ENCODE measurements around the gene IL32. TPM values are rescaled to one million over a fixed set of nuclear protein-coding genes. Genes with fewer than 3 reads are reported as not detected.

IL32 gene
- total RNA-seq, 1 donor from 2014 or later: 621 TPM

DNA sequence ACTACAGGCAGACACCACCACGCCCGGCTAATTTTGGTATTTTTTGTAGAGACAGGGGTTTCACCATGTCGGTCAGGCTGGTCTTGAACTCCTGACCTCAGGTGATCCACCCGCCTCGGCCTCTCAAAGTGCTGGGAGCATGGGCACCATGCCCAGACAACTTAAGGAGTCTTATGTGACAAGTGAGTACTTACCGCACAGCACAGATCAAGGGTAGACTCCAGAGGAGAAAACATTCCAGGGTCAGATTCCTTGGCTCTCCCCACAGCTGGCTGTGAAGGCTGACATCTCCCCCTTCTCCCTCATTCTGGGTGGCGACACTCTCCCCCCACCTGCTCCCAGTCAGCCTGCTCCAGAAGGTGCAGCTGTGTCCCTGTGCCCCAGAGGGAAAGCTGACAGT lies 23.0 kb downstream of the IL32 start:
- Histone ChIP-seq H3K36me3 (ENCODE audit: control insufficient read depth, insufficient read depth, low read length) (no peaks in the 10 kb centered on the region), H3K27me3 (ENCODE audit: control insufficient read depth, insufficient read depth, low read length) (peaks cover 24% of the 10 kb centered on the region), H3K4me3 (ENCODE audit: low read depth, low read length) (no peak overlapping the region)
- TF ChIP-seq, protein P1, sequence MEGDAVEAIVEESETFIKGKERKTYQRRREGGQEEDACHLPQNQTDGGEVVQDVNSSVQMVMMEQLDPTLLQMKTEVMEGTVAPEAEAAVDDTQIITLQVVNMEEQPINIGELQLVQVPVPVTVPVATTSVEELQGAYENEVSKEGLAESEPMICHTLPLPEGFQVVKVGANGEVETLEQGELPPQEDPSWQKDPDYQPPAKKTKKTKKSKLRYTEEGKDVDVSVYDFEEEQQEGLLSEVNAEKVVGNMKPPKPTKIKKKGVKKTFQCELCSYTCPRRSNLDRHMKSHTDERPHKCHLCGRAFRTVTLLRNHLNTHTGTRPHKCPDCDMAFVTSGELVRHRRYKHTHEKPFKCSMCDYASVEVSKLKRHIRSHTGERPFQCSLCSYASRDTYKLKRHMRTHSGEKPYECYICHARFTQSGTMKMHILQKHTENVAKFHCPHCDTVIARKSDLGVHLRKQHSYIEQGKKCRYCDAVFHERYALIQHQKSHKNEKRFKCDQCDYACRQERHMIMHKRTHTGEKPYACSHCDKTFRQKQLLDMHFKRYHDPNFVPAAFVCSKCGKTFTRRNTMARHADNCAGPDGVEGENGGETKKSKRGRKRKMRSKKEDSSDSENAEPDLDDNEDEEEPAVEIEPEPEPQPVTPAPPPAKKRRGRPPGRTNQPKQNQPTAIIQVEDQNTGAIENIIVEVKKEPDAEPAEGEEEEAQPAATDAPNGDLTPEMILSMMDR (IDR thresholded peaks at IDR 0.05; ENCODE audit: insufficient read depth, low read length, poor library complexity, severe bottlenecking): no peak
- no peak for DNase-seq (ENCODE audit: low read depth)

DNA sequence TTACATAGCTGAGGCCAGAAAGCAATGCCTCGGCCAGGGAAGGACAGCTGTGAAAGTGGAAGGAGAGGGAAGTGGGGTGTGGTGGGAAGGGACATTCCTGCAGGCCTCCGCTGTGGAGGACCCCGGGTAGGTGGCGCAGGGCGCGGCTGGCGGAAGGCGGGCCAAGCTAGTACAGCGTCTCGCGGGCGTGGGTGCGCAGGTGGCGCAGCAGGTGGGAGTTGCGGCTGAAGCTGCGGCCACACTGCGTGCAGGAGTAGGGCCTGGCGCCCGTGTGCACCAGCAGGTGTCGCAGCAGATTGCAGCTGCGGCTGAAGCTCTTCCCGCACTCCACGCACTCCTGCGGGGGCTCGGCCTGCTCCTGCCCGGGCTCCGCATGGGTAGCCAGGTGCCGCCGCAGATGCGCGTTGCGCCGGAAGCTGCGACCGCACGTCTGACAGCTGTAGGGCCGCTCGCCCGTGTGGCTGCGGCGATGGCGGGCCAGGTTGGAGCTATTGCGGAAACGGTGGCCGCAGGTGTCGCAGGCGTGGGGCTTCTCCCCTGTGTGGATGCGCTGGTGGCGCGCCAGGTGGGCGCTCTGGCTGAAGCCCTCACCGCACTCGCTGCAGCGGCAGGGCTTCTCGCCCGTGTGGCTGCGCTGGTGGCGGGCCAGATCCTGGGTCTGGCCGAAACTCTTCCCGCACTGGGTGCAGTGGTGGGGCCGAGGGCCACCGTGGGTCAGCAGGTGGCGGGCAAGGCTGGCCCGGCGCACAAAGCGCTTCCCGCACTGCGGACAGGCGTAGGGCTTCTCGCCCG lies 23.7 kb downstream of the IL32 start:
- Histone ChIP-seq H3K27me3 (ENCODE audit: control insufficient read depth, insufficient read depth, low read length) (peaks cover 24% of the 10 kb centered on the region), H3K4me3 (ENCODE audit: low read depth, low read length) (no peak overlapping the region), H3K36me3 (ENCODE audit: control insufficient read depth, insufficient read depth, low read length) (no peaks in the 10 kb centered on the region)
- DNase-seq (ENCODE audit: low read depth): no peak
- TF ChIP-seq, protein P1 (IDR thresholded peaks at IDR 0.05; ENCODE audit: insufficient read depth, low read length, poor library complexity, severe bottlenecking): no peak

DNA sequence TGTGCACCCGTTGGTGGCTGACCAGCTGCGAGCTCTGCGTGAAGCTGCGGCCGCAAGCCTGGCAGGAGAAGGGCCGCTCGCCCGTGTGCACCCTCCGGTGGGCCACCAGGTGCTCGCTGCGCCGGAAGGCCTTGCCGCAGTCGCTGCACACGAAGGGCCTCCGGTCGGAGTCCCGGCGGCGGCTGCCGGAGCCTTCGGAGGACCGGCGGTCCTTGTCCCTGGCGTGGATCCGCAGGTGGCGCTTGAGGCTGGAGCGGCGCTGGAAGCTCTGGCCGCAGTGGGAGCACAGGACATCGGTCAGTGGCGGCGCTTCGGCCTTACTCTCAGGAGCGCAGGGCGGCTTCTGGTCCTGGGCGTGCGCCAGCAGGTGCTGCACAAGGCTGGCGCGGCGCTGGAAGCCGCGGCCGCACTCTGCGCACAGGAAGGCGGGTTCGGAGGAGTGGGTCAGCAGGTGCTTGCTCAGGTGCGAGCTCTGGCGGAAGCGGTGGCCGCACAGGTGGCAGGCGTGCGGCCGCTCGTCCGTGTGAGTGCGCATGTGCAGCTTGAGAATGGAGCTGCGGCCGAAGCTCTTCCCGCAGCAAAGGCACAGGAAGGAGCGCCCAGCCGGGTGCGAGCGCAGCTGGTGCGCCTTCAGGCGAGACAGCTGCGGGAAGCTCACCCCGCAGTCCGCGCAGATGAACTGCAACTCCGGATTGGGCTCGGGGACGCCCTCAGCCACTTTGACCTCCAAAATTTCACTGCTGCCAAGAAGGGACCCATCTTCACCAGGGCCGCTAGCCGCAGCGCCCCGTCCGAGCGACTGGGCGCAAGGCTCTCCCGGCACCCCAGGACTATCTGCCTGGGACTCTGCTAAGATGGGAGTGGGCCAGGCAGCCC lies 24.5 kb downstream of the IL32 start:
- no peak overlapping the region for H3K4me3 ChIP-seq (ENCODE audit: low read depth, low read length)
- TF ChIP-seq, protein P1 (IDR thresholded peaks at IDR 0.05; ENCODE audit: insufficient read depth, low read length, poor library complexity, severe bottlenecking): no peak
- no peak for DNase-seq (ENCODE audit: low read depth)
- H3K36me3 ChIP-seq (ENCODE audit: control insufficient read depth, insufficient read depth, low read length): no peaks in the 10 kb centered on the region
- peaks cover 24% of the 10 kb centered on the region for H3K27me3 ChIP-seq (ENCODE audit: control insufficient read depth, insufficient read depth, low read length)

DNA sequence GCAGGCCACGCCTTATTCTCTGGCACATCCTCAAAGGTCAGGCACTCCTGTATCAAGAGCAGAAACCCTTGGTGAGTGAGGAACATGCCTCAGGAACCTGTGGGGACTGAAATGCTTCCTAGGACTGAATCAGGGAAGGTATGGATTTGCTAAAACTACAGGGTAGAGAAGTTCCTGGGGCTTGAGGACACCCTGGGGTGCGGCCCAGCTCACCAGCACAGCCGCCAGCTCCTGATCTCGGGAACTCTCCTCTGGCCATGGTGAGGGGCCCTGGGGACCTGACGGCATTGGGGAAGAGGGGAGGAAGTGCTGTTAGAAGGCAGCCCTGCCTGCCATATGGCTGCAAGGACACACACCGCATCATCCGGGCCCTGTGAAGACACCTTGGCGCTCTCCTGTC lies 26.1 kb downstream of the IL32 start:
- no peak for DNase-seq (ENCODE audit: low read depth)
- Histone ChIP-seq H3K36me3 (ENCODE audit: control insufficient read depth, insufficient read depth, low read length) (no peaks in the 10 kb centered on the region), H3K27me3 (ENCODE audit: control insufficient read depth, insufficient read depth, low read length) (peaks cover 24% of the 10 kb centered on the region), H3K4me3 (ENCODE audit: low read depth, low read length) (no peak overlapping the region)
- TF ChIP-seq, protein P1 (IDR thresholded peaks at IDR 0.05; ENCODE audit: insufficient read depth, low read length, poor library complexity, severe bottlenecking): no peak

DNA sequence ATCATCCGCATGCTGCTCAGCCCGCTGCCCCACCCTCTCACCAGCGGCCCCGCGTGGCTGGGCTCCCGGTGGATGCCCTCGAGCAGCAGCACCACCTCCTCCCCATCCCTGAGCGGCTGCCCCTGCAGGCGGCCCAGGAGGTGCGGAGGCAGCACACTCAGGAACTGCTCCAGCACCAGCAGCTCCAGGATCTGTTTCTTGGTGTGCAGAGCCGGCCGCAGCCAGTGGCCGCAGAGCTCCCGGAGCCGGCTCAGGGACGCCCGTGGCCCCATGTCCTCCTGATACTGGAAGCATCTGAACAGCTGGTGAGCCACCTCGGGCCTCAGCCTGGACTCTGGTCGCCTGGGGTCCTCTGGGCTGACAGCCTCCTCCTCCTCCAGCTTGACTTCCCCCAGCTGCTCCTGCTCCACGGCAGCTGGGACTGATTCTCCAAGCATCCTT lies 27.1 kb downstream of the IL32 start:
- Histone ChIP-seq H3K36me3 (ENCODE audit: control insufficient read depth, insufficient read depth, low read length) (no peaks in the 10 kb centered on the region), H3K4me3 (ENCODE audit: low read depth, low read length) (no peak overlapping the region), H3K27me3 (ENCODE audit: control insufficient read depth, insufficient read depth, low read length) (peaks cover 22% of the 10 kb centered on the region)
- DNase-seq (ENCODE audit: low read depth): no peak
- TF ChIP-seq, protein P1 (IDR thresholded peaks at IDR 0.05; ENCODE audit: insufficient read depth, low read length, poor library complexity, severe bottlenecking): no peak

Data from kidney epithelial cell (primary cell).